K562 (cell line): ENCODE data around the gene ACAT2. TPM values are rescaled to one million over a fixed set of nuclear protein-coding genes. Genes with fewer than 3 reads are reported as not detected.

ENCODE experiments used
- CEBPB ChIP-seq: fragments of 450-650 bp; IDR thresholded peaks from 2 replicates; pipeline ENCODE4 v1.6.1; 2016; ENCODE audit warnings: missing genetic modification characterization, missing compliant biosample characterization
- CXXC5 ChIP-seq: fragments of 250-450 bp; sonication (Bioruptor Pico); IDR thresholded peaks from 2 replicates; pipeline ENCODE4 v1.8.0; 2022; ENCODE audit warnings: inconsistent platforms, mild to moderate bottlenecking, moderate library complexity
- ERF ChIP-seq: fragments of 450-650 bp; formaldehyde crosslinking; IDR thresholded peaks from 2 replicates; pipeline ENCODE4 v1.4.0; 2020; ENCODE audit warnings: mild to moderate bottlenecking, mixed read lengths
- HDAC3 ChIP-seq: fragments of 450-650 bp; IDR thresholded peaks from 2 replicates; pipeline ENCODE4 v1.6.1; 2018; ENCODE audit warnings: borderline replicate concordance, mild to moderate bottlenecking, moderate library complexity; ENCODE audit not compliant: partially characterized antibody
- KDM1A ChIP-seq, 2 experiments: fragments of 450-650 bp; IDR thresholded peaks; 2 replicates each; pipeline ENCODE4 v1.6.1; 2016; ENCODE audit warnings: mild to moderate bottlenecking in 2 of 2
- L3MBTL2 ChIP-seq: fragments of 450-650 bp; IDR thresholded peaks from 2 replicates; pipeline ENCODE4 v1.6.1; 2016; ENCODE audit warnings: mild to moderate bottlenecking, moderate library complexity
- MAFF ChIP-seq: IDR thresholded peaks from 2 replicates; pipeline ENCODE4 v1.6.1; 2012; ENCODE audit warnings: low read length, improper control_type of control experiment
- PHB2 ChIP-seq: fragments of 450-650 bp; IDR thresholded peaks from 2 replicates; pipeline ENCODE4 v1.6.1; 2017; ENCODE audit warnings: low read depth
- POLR2B ChIP-seq: fragments of 450-650 bp; IDR thresholded peaks from 2 replicates; pipeline ENCODE4 v1.6.1; 2018; ENCODE audit warnings: low read depth; ENCODE audit not compliant: partially characterized antibody
- STAT5B ChIP-seq: fragments of 250-450 bp; sonication (Bioruptor Pico); IDR thresholded peaks from 2 replicates; pipeline ENCODE4 v1.8.0; 2021; ENCODE audit warnings: mild to moderate bottlenecking, inconsistent platforms
- TEAD1 ChIP-seq, 2 experiments: fragments of 450-650 bp in 1 of 2; sonication (generic) in 1 of 2; formaldehyde crosslinking; IDR thresholded peaks; 2 replicates each; pipeline versions ENCODE4 v1.4.0 to v1.8.0; 2020 to 2022; ENCODE audit warnings: mild to moderate bottlenecking in 2 of 2, missing genetic modification reagents in 1 of 2
- TOE1 ChIP-seq, 2 experiments: fragments of 450-650 bp in 1 of 2; sonication (generic) in 1 of 2; formaldehyde crosslinking in 1 of 2; IDR thresholded peaks; 2 replicates each; pipeline versions ENCODE4 v1.7.1 to v1.8.0; 2016 to 2022; ENCODE audit warnings: borderline replicate concordance in 2 of 2, mild to moderate bottlenecking in 2 of 2, antibody characterized with exemption in 1 of 2, inconsistent platforms in 1 of 2, low read depth in 1 of 2, missing genetic modification reagents in 1 of 2, moderate library complexity in 1 of 2
- ZBTB26 ChIP-seq: fragments of 450-650 bp; formaldehyde crosslinking; IDR thresholded peaks from 2 replicates; pipeline ENCODE4 v1.4.0; 2022; ENCODE audit warnings: missing genetic modification characterization
- ZNF124 ChIP-seq: sonication (generic); formaldehyde crosslinking; IDR thresholded peaks from 2 replicates; pipeline ENCODE4 v1.8.1; 2022; ENCODE audit warnings: missing genetic modification reagents
- ZZZ3 ChIP-seq: fragments of 450-650 bp; IDR thresholded peaks from 2 replicates; pipeline ENCODE4 v1.6.1; 2016; ENCODE audit warnings: antibody characterized with exemption, mild to moderate bottlenecking, moderate library complexity
- polyA plus RNA-seq, 8 experiments: library from polyadenylated mRNA; depleted of rRNA in 4 of 8; stranded (reverse) in 5 of 8; unstranded in 3 of 8; fragments of >200 nt; fragmentation: Nextera tagmentation in 2 of 8; fragmentation: Illumina TruSeq in 1 of 8; extraction: Ambion mirVana in 2 of 8; extraction: Trizol in 1 of 8; gene quantifications; 2 replicates each; pipeline versions ENCODE4 v1.2.1 to v1.2.3, GENCODE V29; 2011 to 2014; ENCODE audit warnings: inconsistent platforms in 1 of 8, missing spikeins in 1 of 8
- total RNA-seq, 7 experiments: library from RNA; depleted of rRNA in 6 of 7; stranded (reverse); fragments of >200 nt in 6 of 7; fragmentation: Illumina TruSeq in 2 of 7; extraction: Trizol in 2 of 7; gene quantifications; 2 replicates each; pipeline versions ENCODE4 v1.2.1 to v1.2.3, GENCODE V29; 2011 to 2021; ENCODE audit warnings: low replicate concordance in 1 of 7
- TF ChIP-seq, protein P1 (sequence below): fragments of 450-650 bp; IDR thresholded peaks from 2 replicates; pipeline ENCODE4 v1.6.1; 2016; ENCODE audit warnings: mild to moderate bottlenecking, moderate library complexity

The ACAT2 gene
- total and polyA plus RNA-seq, 9 of the 15 experiments (the other 6 are each of a cell fraction or from before 2014, with no cell fraction given) = 63.0 to 309 (median 144) TPM

GRCh38 chr6:159790149-159790955, 28.5 kb downstream of the ACAT2 start, which contains the start of gene MRPL18 (continued):
- TF ChIP-seq MAFF (no peak), CEBPB (tag) (peak; percentile 98), ZZZ3 (no peak), TEAD1 (CRISPR knock-in tag; IDR thresholded peaks at IDR 0.05) (no peak; a peak in 1 of 4 replicates), ZBTB26 (CRISPR knock-in tag) (no peak), ZNF124 (CRISPR knock-in tag) (no peak), STAT5B (no peak), ERF (CRISPR knock-in tag) (0 out of 2 replicates have a peak, but pooled peaks have one; percentile 6), HDAC3 (no peak), POLR2B (peak; percentile 35), KDM1A (IDR thresholded peaks at IDR 0.05) (no peak), L3MBTL2 (no peak), CXXC5 (CRISPR knock-in tag) (peak; percentile 83), TOE1 (IDR thresholded peaks at IDR 0.05; ENCODE audit: borderline replicate concordance) (peak; percentile 49; the same call in 1 of the 2 replicates), TOE1 (CRISPR knock-in tag; IDR thresholded peaks at IDR 0.05; ENCODE audit: borderline replicate concordance, low read depth) (no peak), PHB2 (no peak)
- TF ChIP-seq, protein P1, sequence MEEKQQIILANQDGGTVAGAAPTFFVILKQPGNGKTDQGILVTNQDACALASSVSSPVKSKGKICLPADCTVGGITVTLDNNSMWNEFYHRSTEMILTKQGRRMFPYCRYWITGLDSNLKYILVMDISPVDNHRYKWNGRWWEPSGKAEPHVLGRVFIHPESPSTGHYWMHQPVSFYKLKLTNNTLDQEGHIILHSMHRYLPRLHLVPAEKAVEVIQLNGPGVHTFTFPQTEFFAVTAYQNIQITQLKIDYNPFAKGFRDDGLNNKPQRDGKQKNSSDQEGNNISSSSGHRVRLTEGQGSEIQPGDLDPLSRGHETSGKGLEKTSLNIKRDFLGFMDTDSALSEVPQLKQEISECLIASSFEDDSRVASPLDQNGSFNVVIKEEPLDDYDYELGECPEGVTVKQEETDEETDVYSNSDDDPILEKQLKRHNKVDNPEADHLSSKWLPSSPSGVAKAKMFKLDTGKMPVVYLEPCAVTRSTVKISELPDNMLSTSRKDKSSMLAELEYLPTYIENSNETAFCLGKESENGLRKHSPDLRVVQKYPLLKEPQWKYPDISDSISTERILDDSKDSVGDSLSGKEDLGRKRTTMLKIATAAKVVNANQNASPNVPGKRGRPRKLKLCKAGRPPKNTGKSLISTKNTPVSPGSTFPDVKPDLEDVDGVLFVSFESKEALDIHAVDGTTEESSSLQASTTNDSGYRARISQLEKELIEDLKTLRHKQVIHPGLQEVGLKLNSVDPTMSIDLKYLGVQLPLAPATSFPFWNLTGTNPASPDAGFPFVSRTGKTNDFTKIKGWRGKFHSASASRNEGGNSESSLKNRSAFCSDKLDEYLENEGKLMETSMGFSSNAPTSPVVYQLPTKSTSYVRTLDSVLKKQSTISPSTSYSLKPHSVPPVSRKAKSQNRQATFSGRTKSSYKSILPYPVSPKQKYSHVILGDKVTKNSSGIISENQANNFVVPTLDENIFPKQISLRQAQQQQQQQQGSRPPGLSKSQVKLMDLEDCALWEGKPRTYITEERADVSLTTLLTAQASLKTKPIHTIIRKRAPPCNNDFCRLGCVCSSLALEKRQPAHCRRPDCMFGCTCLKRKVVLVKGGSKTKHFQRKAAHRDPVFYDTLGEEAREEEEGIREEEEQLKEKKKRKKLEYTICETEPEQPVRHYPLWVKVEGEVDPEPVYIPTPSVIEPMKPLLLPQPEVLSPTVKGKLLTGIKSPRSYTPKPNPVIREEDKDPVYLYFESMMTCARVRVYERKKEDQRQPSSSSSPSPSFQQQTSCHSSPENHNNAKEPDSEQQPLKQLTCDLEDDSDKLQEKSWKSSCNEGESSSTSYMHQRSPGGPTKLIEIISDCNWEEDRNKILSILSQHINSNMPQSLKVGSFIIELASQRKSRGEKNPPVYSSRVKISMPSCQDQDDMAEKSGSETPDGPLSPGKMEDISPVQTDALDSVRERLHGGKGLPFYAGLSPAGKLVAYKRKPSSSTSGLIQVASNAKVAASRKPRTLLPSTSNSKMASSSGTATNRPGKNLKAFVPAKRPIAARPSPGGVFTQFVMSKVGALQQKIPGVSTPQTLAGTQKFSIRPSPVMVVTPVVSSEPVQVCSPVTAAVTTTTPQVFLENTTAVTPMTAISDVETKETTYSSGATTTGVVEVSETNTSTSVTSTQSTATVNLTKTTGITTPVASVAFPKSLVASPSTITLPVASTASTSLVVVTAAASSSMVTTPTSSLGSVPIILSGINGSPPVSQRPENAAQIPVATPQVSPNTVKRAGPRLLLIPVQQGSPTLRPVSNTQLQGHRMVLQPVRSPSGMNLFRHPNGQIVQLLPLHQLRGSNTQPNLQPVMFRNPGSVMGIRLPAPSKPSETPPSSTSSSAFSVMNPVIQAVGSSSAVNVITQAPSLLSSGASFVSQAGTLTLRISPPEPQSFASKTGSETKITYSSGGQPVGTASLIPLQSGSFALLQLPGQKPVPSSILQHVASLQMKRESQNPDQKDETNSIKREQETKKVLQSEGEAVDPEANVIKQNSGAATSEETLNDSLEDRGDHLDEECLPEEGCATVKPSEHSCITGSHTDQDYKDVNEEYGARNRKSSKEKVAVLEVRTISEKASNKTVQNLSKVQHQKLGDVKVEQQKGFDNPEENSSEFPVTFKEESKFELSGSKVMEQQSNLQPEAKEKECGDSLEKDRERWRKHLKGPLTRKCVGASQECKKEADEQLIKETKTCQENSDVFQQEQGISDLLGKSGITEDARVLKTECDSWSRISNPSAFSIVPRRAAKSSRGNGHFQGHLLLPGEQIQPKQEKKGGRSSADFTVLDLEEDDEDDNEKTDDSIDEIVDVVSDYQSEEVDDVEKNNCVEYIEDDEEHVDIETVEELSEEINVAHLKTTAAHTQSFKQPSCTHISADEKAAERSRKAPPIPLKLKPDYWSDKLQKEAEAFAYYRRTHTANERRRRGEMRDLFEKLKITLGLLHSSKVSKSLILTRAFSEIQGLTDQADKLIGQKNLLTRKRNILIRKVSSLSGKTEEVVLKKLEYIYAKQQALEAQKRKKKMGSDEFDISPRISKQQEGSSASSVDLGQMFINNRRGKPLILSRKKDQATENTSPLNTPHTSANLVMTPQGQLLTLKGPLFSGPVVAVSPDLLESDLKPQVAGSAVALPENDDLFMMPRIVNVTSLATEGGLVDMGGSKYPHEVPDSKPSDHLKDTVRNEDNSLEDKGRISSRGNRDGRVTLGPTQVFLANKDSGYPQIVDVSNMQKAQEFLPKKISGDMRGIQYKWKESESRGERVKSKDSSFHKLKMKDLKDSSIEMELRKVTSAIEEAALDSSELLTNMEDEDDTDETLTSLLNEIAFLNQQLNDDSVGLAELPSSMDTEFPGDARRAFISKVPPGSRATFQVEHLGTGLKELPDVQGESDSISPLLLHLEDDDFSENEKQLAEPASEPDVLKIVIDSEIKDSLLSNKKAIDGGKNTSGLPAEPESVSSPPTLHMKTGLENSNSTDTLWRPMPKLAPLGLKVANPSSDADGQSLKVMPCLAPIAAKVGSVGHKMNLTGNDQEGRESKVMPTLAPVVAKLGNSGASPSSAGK = no peak; the same call in 1 of the 2 replicates
